ENCODE measurements around the gene COG5.
A peak's percentile ranks its signal among the peaks of the same experiment; 100 is the strongest.

The COG5 gene

DNA sequence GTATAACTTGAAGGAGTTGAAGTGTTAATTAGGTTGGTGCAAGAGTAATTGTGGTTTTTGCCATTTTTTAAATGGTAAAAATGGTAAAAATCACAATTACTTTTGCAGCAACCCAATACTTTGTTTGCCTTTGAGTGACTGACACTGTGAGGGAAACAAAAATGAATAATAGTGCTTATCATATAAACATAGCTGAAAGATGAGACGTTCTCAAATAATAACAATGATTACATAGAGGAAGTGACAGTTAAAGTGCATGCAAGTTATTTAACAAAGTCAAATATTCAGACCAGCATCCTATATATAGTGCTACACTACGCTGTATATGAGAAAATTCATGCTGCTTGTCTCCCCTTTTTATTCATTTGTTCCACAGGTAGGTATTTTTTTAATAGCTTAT lies 399.6 kb downstream of the COG5 start:
- H3K14ac ChIP-seq (ENCODE audit: low read length), result no peak overlapping the region
- H3K18ac ChIP-seq (ENCODE audit: low read length), result no peak overlapping the region
- no peak overlapping the region for H3K4ac ChIP-seq (ENCODE audit: low read depth, low read length)
- no peak overlapping the region for H3K4me3 ChIP-seq (ENCODE audit: low read depth, low read length)
- no peak overlapping the region for H2BK120ac ChIP-seq (ENCODE audit: insufficient read depth, low read length, poor library complexity)
- no peak overlapping the region for H3K23ac ChIP-seq (ENCODE audit: low read length)
- no peak overlapping the region for H3K4me2 ChIP-seq (ENCODE audit: low read length)
- no peaks in the 10 kb centered on the region for H3K27me3 ChIP-seq (ENCODE audit: insufficient read depth, low read length)
- no peak overlapping the region for H3K9ac ChIP-seq (ENCODE audit: low read length)
- H3K4me1 ChIP-seq (ENCODE audit: control insufficient read depth in 1 of 2, insufficient read depth in 2 of 2, low read length in 2 of 2), result no peaks in the 10 kb centered on the region
- no peak overlapping the region for H4K8ac ChIP-seq (ENCODE audit: low read depth, low read length)
- no peaks in the 10 kb centered on the region for H3K36me3 ChIP-seq (ENCODE audit: control insufficient read depth in 1 of 2, insufficient read depth in 2 of 2, low read length in 2 of 2)
- no peak overlapping the region for H4K91ac ChIP-seq (ENCODE audit: low read depth, low read length)
- no peak overlapping the region for H2AFZ ChIP-seq (ENCODE audit: insufficient read depth, low read length, poor library complexity)
- H3K9me3 ChIP-seq (ENCODE audit: insufficient read depth, low read depth, low read length), result no peaks in the 10 kb centered on the region
- WGBS (ENCODE audit: extremely low coverage, insufficient coverage, insufficient read length), result no CpG with 5 or more reads among the region's 2 CpGs
- H2BK5ac ChIP-seq (ENCODE audit: low read depth, low read length, poor library complexity), result no peak overlapping the region
- DNase-seq, result no peak
- H4K12ac ChIP-seq (ENCODE audit: low read depth, low read length), result no peak overlapping the region
- H3K27ac ChIP-seq (ENCODE audit: low read depth, low read length), result no peak overlapping the region
- H3K79me1 ChIP-seq (ENCODE audit: low read length), result peaks cover 3% of the 10 kb centered on the region
- no peaks in the 10 kb centered on the region for H3K79me2 ChIP-seq (ENCODE audit: control insufficient read depth, insufficient read depth, low read length, poor library complexity)
- no peak overlapping the region for H2BK12ac ChIP-seq (ENCODE audit: low read length)
- no peak overlapping the region for H2AK5ac ChIP-seq (ENCODE audit: low read length)

DNA sequence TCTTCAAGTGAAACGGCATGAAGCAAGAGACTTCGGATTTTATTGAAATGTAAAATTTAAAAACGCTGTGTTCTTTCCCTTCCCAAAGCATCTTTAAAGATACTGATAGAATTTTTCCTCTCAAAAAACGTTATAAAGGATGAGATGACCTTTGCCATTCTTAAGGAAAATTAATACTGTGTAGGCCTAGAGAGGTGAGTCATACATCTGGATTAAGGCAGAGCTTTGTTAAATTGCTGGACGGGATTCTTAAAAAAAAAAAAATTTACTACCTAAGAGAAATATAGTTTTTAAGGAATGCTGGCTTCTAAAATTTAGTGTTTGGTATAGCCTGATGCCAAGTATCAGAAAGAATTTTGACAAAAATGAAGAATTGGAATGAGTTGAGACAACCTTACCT lies 401.2 kb downstream of the COG5 start:
- H2AFZ ChIP-seq (ENCODE audit: insufficient read depth, low read length, poor library complexity), result no peak overlapping the region
- H3K14ac ChIP-seq (ENCODE audit: low read length), result no peak overlapping the region
- no peaks in the 10 kb centered on the region for H3K36me3 ChIP-seq (ENCODE audit: control insufficient read depth in 1 of 2, insufficient read depth in 2 of 2, low read length in 2 of 2)
- H4K12ac ChIP-seq (ENCODE audit: low read depth, low read length), result no peak overlapping the region
- no peak overlapping the region for H2BK5ac ChIP-seq (ENCODE audit: low read depth, low read length, poor library complexity)
- H3K4ac ChIP-seq (ENCODE audit: low read depth, low read length), result no peak overlapping the region
- no peak overlapping the region for H4K8ac ChIP-seq (ENCODE audit: low read depth, low read length)
- no peak overlapping the region for H3K23ac ChIP-seq (ENCODE audit: low read length)
- no CpG with 5 or more reads among the region's 5 CpGs for WGBS (ENCODE audit: extremely low coverage, insufficient coverage, insufficient read length)
- no peak overlapping the region for H3K4me3 ChIP-seq (ENCODE audit: low read depth, low read length)
- no peak overlapping the region for H3K4me2 ChIP-seq (ENCODE audit: low read length)
- no peaks in the 10 kb centered on the region for H3K27me3 ChIP-seq (ENCODE audit: insufficient read depth, low read length)
- no peak overlapping the region for H2AK5ac ChIP-seq (ENCODE audit: low read length)
- H3K4me1 ChIP-seq (ENCODE audit: control insufficient read depth in 1 of 2, insufficient read depth in 2 of 2, low read length in 2 of 2), result no peaks in the 10 kb centered on the region
- H3K79me2 ChIP-seq (ENCODE audit: control insufficient read depth, insufficient read depth, low read length, poor library complexity), result no peaks in the 10 kb centered on the region
- no peaks in the 10 kb centered on the region for H3K9me3 ChIP-seq (ENCODE audit: insufficient read depth, low read depth, low read length)
- H2BK12ac ChIP-seq (ENCODE audit: low read length), result no peak overlapping the region
- H4K91ac ChIP-seq (ENCODE audit: low read depth, low read length), result no peak overlapping the region
- H3K9ac ChIP-seq (ENCODE audit: low read length), result no peak overlapping the region
- no peak for DNase-seq
- H3K27ac ChIP-seq (ENCODE audit: low read depth, low read length), result no peak overlapping the region
- H3K18ac ChIP-seq (ENCODE audit: low read length), result no peak overlapping the region
- H2BK120ac ChIP-seq (ENCODE audit: insufficient read depth, low read length, poor library complexity), result no peak overlapping the region
- no peaks in the 10 kb centered on the region for H3K79me1 ChIP-seq (ENCODE audit: low read length)

GRCh38 chr7:107161415-107161814 lies 402.3 kb downstream of the COG5 start:
- Histone ChIP-seq H3K23ac (ENCODE audit: low read length) (no peak overlapping the region), H4K91ac (ENCODE audit: low read depth, low read length) (no peak overlapping the region), H3K79me2 (ENCODE audit: control insufficient read depth, insufficient read depth, low read length, poor library complexity) (no peaks in the 10 kb centered on the region), H2BK120ac (ENCODE audit: insufficient read depth, low read length, poor library complexity) (no peak overlapping the region), H2BK5ac (ENCODE audit: low read depth, low read length, poor library complexity) (no peak overlapping the region), H4K8ac (ENCODE audit: low read depth, low read length) (no peak overlapping the region), H3K27me3 (ENCODE audit: insufficient read depth, low read length) (no peaks in the 10 kb centered on the region), H2AFZ (ENCODE audit: insufficient read depth, low read length, poor library complexity) (no peak overlapping the region), H4K12ac (ENCODE audit: low read depth, low read length) (no peak overlapping the region), H3K36me3 (ENCODE audit: control insufficient read depth in 1 of 2, insufficient read depth in 2 of 2, low read length in 2 of 2) (no peaks in the 10 kb centered on the region), H3K4me1 (ENCODE audit: control insufficient read depth in 1 of 2, insufficient read depth in 2 of 2, low read length in 2 of 2) (no peaks in the 10 kb centered on the region), H2AK5ac (ENCODE audit: low read length) (no peak overlapping the region), H3K9ac (ENCODE audit: low read length) (no peak overlapping the region), H3K4ac (ENCODE audit: low read depth, low read length) (no peak overlapping the region), H3K14ac (ENCODE audit: low read length) (no peak overlapping the region), H3K27ac (ENCODE audit: low read depth, low read length) (no peak overlapping the region), H3K9me3 (ENCODE audit: insufficient read depth, low read depth, low read length) (no peaks in the 10 kb centered on the region), H3K4me3 (ENCODE audit: low read depth, low read length) (no peak overlapping the region), H3K18ac (ENCODE audit: low read length) (no peak overlapping the region), H3K4me2 (ENCODE audit: low read length) (no peak overlapping the region), H3K79me1 (ENCODE audit: low read length) (no peaks in the 10 kb centered on the region), H2BK12ac (ENCODE audit: low read length) (no peak overlapping the region)
- DNase-seq, result peak; percentile 51 to 68
- no CpG with 5 or more reads among the region's 3 CpGs for WGBS (ENCODE audit: extremely low coverage, insufficient coverage, insufficient read length)

GRCh38 chr7:107160389-107160788 lies 403.3 kb downstream of the COG5 start:
- Histone ChIP-seq H3K4me2 (ENCODE audit: low read length) (no peak overlapping the region), H4K8ac (ENCODE audit: low read depth, low read length) (no peak overlapping the region), H2BK5ac (ENCODE audit: low read depth, low read length, poor library complexity) (no peak overlapping the region), H3K79me2 (ENCODE audit: control insufficient read depth, insufficient read depth, low read length, poor library complexity) (no peaks in the 10 kb centered on the region), H3K23ac (ENCODE audit: low read length) (no peak overlapping the region), H2AFZ (ENCODE audit: insufficient read depth, low read length, poor library complexity) (no peak overlapping the region), H2BK12ac (ENCODE audit: low read length) (no peak overlapping the region), H2BK120ac (ENCODE audit: insufficient read depth, low read length, poor library complexity) (no peak overlapping the region), H3K27me3 (ENCODE audit: insufficient read depth, low read length) (no peaks in the 10 kb centered on the region), H3K9me3 (ENCODE audit: insufficient read depth, low read depth, low read length) (no peaks in the 10 kb centered on the region), H2AK5ac (ENCODE audit: low read length) (no peak overlapping the region), H3K36me3 (ENCODE audit: control insufficient read depth in 1 of 2, insufficient read depth in 2 of 2, low read length in 2 of 2) (no peaks in the 10 kb centered on the region), H3K79me1 (ENCODE audit: low read length) (no peaks in the 10 kb centered on the region), H3K9ac (ENCODE audit: low read length) (no peak overlapping the region), H3K4me3 (ENCODE audit: low read depth, low read length) (no peak overlapping the region), H4K91ac (ENCODE audit: low read depth, low read length) (no peak overlapping the region), H4K12ac (ENCODE audit: low read depth, low read length) (no peak overlapping the region), H3K4ac (ENCODE audit: low read depth, low read length) (no peak overlapping the region), H3K14ac (ENCODE audit: low read length) (no peak overlapping the region), H3K27ac (ENCODE audit: low read depth, low read length) (no peak overlapping the region), H3K18ac (ENCODE audit: low read length) (no peak overlapping the region), H3K4me1 (ENCODE audit: control insufficient read depth in 1 of 2, insufficient read depth in 2 of 2, low read length in 2 of 2) (no peaks in the 10 kb centered on the region)
- DNase-seq, result no peak
- WGBS (ENCODE audit: extremely low coverage, insufficient coverage, insufficient read length), result no CpG with 5 or more reads among the region's 2 CpGs
